Activated B cell treated with CpG ODN at 0.5 μM for 24 hours (primary cell): ENCODE data around the gene PIN4. TPM values are rescaled to one million over a fixed set of nuclear protein-coding genes. Genes with fewer than 3 reads are reported as not detected.

ENCODE experiments used
- ATAC-seq: fragments of 200-7000 bp; cut with Tn5 transposase; one replicate; pipeline ENCODE4 v1.10.0; 2021; ENCODE audit warnings: low read depth, mild to moderate bottlenecking, moderate library complexity
- CTCF ChIA-PET: fragments of 350-600 bp; sonication (Branson Sonifier 250); formaldehyde crosslinking; loops from one replicate; lab custom pipeline; 2021; ENCODE audit warnings: antibody characterized with exemption; lab: Charles Lee
- POLR2A ChIA-PET: fragments of 350-600 bp; sonication (Branson Sonifier 250); formaldehyde crosslinking; loops from one replicate; lab custom pipeline; 2021; ENCODE audit warnings: antibody characterized with exemption; lab: Charles Lee
- DNase-seq: peaks from one replicate; pipeline ENCODE4 v3.0.0; 2022
- H3K27ac Mint-ChIP-seq: one replicate; pipeline ENCODE4 v1.8.0; 2020; ENCODE audit warnings: mixed read lengths
- H3K27me3 Mint-ChIP-seq: one replicate; pipeline ENCODE4 v1.8.0; 2021; ENCODE audit warnings: mixed read lengths
- H3K36me3 Mint-ChIP-seq: one replicate; pipeline ENCODE4 v1.8.0; 2021; ENCODE audit warnings: low read depth, mixed read lengths
- H3K4me1 Mint-ChIP-seq: one replicate; pipeline ENCODE4 v1.8.0; 2021; ENCODE audit warnings: mixed read lengths
- H3K4me3 Mint-ChIP-seq: one replicate; pipeline ENCODE4 v1.8.0; 2020; ENCODE audit warnings: mild to moderate bottlenecking, mixed read lengths
- H3K9me3 Mint-ChIP-seq: one replicate; pipeline ENCODE4 v1.8.0; 2020; ENCODE audit warnings: mixed read lengths
- intact Hi-C: fragments of 100-400 bp; cut with micrococcal nuclease; formaldehyde crosslinking; loops from one replicate; pipeline ENCODE4 v1.15.1; 2024
- total RNA-seq: library from RNA; stranded (reverse); gene quantifications from 2 replicates; pipeline ENCODE4 v1.2.3, GENCODE V29; 2022
- TF ChIP-seq, protein P1 (sequence below): fragments of 200-600 bp; IDR thresholded peaks from one replicate; pipeline ENCODE4 v1.8.0; 2022; ENCODE audit warnings: antibody characterized with exemption, mild to moderate bottlenecking

Gene PIN4
- total RNA-seq, 1 donor from 2014 or later: 10.9 TPM

DNA sequence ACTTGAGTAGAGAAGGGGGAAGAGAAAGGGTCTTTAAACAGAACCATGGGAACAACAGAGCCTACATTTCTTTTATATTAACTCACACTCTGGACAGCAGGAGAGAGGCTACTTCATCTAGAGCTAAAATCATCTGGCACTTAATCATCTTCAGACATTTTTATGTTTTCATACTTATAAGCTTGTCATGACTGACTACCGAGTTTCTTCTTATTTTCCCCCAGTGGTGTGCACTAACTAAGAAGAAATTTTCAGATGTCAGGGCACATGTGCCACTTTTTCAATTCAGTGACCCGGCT, 38.0 kb upstream of the PIN4 start:
- Mint-ChIP-seq H3K27ac (no peak overlapping the region), H3K9me3 (no peaks in the 10 kb centered on the region), H3K4me1 (peaks cover 17% of the 10 kb centered on the region), H3K27me3 (peaks cover 2% of the 10 kb centered on the region), H3K36me3 (no peaks in the 10 kb centered on the region), H3K4me3 (no peak overlapping the region)
- TF ChIP-seq, protein P1, sequence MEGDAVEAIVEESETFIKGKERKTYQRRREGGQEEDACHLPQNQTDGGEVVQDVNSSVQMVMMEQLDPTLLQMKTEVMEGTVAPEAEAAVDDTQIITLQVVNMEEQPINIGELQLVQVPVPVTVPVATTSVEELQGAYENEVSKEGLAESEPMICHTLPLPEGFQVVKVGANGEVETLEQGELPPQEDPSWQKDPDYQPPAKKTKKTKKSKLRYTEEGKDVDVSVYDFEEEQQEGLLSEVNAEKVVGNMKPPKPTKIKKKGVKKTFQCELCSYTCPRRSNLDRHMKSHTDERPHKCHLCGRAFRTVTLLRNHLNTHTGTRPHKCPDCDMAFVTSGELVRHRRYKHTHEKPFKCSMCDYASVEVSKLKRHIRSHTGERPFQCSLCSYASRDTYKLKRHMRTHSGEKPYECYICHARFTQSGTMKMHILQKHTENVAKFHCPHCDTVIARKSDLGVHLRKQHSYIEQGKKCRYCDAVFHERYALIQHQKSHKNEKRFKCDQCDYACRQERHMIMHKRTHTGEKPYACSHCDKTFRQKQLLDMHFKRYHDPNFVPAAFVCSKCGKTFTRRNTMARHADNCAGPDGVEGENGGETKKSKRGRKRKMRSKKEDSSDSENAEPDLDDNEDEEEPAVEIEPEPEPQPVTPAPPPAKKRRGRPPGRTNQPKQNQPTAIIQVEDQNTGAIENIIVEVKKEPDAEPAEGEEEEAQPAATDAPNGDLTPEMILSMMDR: no peak
- CTCF ChIA-PET: no interaction called here
- DNase-seq: no peak
- intact Hi-C loops: no loop called here
- POLR2A ChIA-PET: no interaction called here
- no peak for ATAC-seq

DNA sequence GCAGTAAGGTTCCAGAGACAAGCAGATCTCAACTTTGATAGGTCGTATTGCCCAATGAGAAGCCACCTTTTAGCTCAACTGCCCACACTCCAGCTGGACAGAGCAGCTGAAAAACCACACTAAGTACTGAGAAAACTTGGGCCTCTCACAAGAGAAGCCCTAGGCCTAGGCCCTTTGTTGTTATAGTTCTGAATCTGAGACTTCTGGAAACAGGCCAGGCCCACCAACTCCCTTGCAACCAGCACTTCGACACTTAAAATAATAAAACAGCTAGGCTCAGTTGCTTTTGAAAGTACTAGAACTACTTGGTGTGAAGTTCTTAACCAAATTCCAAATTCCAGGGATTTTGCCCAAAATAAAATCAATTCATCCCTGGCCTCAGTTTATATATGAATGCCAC, 36.4 kb upstream of the PIN4 start:
- CTCF ChIA-PET: no interaction called here
- Mint-ChIP-seq H3K4me1 (peaks cover 17% of the 10 kb centered on the region), H3K36me3 (no peaks in the 10 kb centered on the region), H3K27me3 (peaks cover 2% of the 10 kb centered on the region), H3K9me3 (no peaks in the 10 kb centered on the region), H3K27ac (no peak overlapping the region), H3K4me3 (no peak overlapping the region)
- intact Hi-C loops: no loop called here
- TF ChIP-seq, protein P1: no peak
- POLR2A ChIA-PET: no interaction called here
- ATAC-seq (no peak), DNase-seq (no peak)

DNA sequence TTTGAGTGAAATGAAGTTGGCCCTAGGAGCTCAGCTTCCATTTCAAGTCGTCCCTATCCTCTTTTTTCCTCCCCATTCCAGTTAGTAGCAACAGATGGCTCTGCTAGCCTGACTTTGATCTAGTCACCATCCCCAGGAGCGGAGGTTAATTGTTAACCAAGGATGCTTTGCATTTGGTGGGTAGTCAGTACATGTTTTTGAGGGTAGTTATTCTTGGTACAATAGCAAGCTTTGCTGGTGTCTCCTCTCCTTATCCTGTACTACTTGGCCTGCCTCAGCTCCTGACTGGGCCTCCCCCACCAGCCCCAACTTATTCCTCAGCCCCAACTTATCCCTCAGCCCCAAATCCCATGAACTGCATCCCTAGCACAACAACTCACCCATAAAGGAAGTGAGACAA, 35.0 kb upstream of the PIN4 start:
- ATAC-seq: no peak
- Mint-ChIP-seq H3K4me1 (peaks cover 13% of the 10 kb centered on the region), H3K36me3 (no peaks in the 10 kb centered on the region), H3K9me3 (no peaks in the 10 kb centered on the region), H3K4me3 (no peak overlapping the region), H3K27ac (no peak overlapping the region), H3K27me3 (peaks cover 3% of the 10 kb centered on the region)
- intact Hi-C loops: no loop called here
- no peak for DNase-seq
- ChIA-PET CTCF (no interaction called here), POLR2A (no interaction called here)
- TF ChIP-seq, protein P1: no peak

DNA sequence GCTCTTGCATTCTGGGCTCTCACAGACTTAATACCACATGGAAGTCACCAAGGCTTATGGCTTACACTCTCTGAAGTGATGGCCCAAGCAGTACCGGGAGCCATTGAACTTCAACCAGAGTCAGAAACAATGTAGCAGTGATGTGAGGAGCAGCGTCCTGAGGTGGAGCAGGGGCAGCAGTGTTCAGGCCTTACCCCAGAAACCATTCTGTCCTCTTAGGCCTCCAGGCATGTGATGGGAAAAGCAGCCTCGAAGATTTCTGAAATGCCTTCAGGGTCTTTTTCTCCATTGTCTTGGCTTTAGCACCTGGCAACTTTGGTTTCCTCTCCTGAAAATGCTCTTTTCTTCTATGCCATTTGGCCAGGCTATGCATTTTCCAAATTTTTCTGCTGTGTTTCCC, 22.8 kb upstream of the PIN4 start:
- Mint-ChIP-seq H3K36me3 (no peaks in the 10 kb centered on the region), H3K4me3 (no peak overlapping the region), H3K27me3 (peaks cover 3% of the 10 kb centered on the region), H3K9me3 (no peaks in the 10 kb centered on the region), H3K27ac (no peak overlapping the region), H3K4me1 (no peaks in the 10 kb centered on the region)
- DNase-seq (no peak), ATAC-seq (no peak)
- TF ChIP-seq, protein P1: no peak
- intact Hi-C loops: no loop called here
- ChIA-PET POLR2A (no interaction called here), CTCF (no interaction called here)

DNA sequence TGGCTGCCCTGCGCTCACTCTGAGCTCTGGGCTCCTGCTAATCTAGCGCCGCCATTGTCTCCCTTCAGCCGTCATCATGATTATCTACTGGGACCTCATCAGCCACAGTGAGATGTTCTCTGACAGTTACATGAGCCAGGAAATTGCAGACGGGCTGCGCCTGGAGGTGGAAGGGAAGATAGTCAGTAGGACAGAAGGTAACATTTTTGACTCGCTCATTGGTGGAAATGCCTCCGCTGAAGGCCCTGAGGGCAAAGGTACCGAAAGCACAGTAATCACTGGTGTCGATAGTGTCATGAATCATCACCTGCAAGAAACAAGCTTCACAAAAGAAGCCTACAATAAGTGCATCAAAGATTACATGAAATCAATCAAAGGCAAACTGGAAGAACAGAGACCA, 21.8 kb upstream of the PIN4 start:
- no peak for DNase-seq
- Mint-ChIP-seq H3K4me1 (no peaks in the 10 kb centered on the region), H3K27me3 (peaks cover 3% of the 10 kb centered on the region), H3K36me3 (no peaks in the 10 kb centered on the region), H3K4me3 (no peak overlapping the region), H3K9me3 (no peaks in the 10 kb centered on the region), H3K27ac (no peak overlapping the region)
- TF ChIP-seq, protein P1: no peak
- ChIA-PET CTCF (no interaction called here), POLR2A (no interaction called here)
- intact Hi-C loops: no loop called here
- ATAC-seq: no peak
